ENCODE results near the gene UGGT1.

- TF ChIP-seq, protein P1, sequence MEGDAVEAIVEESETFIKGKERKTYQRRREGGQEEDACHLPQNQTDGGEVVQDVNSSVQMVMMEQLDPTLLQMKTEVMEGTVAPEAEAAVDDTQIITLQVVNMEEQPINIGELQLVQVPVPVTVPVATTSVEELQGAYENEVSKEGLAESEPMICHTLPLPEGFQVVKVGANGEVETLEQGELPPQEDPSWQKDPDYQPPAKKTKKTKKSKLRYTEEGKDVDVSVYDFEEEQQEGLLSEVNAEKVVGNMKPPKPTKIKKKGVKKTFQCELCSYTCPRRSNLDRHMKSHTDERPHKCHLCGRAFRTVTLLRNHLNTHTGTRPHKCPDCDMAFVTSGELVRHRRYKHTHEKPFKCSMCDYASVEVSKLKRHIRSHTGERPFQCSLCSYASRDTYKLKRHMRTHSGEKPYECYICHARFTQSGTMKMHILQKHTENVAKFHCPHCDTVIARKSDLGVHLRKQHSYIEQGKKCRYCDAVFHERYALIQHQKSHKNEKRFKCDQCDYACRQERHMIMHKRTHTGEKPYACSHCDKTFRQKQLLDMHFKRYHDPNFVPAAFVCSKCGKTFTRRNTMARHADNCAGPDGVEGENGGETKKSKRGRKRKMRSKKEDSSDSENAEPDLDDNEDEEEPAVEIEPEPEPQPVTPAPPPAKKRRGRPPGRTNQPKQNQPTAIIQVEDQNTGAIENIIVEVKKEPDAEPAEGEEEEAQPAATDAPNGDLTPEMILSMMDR (conservative IDR thresholded peaks at IDR 0.05; ENCODE audit: low read length) = no peak
- no peak for TF ChIP-seq EZH2phosphoT487 (IDR thresholded peaks at IDR 0.05; ENCODE audit: borderline replicate concordance, low read depth, low read length)
Observed at GRCh38 chr2:128115921-128116623, 25.1 kb downstream of the UGGT1 start.

Measured in OCI-LY7 (cell line).